HCT116 (cell line): ENCODE data around the gene LEPR. TPM values are rescaled to one million over a fixed set of nuclear protein-coding genes. Genes with fewer than 3 reads are reported as not detected.

Source experiments
- ATAC-seq: fragments of 200-7000 bp; cut with Tn5 transposase; 2 replicates; pipeline ENCODE4 v1.9.1; 2020; ENCODE audit warnings: mild to moderate bottlenecking, moderate library complexity
- BruUV-seq: library from RNA; stranded (reverse); fragments of 400-500 nt; replicated peaks from 2 replicates; lab custom pipeline; 2021; lab: Mats Ljungman, UMichigan
- CTCF ChIA-PET: fragments of 300-600 bp; sonication (Branson Sonifier 250); formaldehyde crosslinking; loops from one replicate; lab custom pipeline; 2021; ENCODE audit warnings: antibody characterized with exemption; lab: Charles Lee
- POLR2A ChIA-PET: fragments of 300-600, 350-600 bp; sonication (Branson Sonifier 250); formaldehyde crosslinking; loops from one replicate; lab custom pipeline; 2021; ENCODE audit warnings: antibody characterized with exemption; lab: Charles Lee
- RAD21 ChIA-PET, 2 experiments: fragments of 300-600 bp; sonication (Branson Sonifier 250); formaldehyde crosslinking; loops; one replicate each; lab custom pipeline; 2023; ENCODE audit warnings: low total read pairs in 2 of 2; ENCODE audit not compliant: uncharacterized antibody in 2 of 2, unreplicated experiment in 2 of 2, low non-redundant PET in 1 of 2; lab: Charles Lee
- DNase-seq: peaks from one replicate; pipeline ENCODE4 v3.0.0-alpha.2; 2010; ENCODE audit warnings: low read depth, low spot score
- H2AFZ ChIP-seq: fragments of 200-600 bp; shearing (Covaris generic), sonication (generic); 2 replicates; pipeline ENCODE4 v1.6.1; 2017; ENCODE audit warnings: low read depth, mixed run types, mixed read lengths, antibody characterized with exemption, low read length; ENCODE audit not compliant: poor library complexity, severe bottlenecking
- H3K27ac ChIP-seq: 2 replicates; pipeline ENCODE4 v1.5.1; 2012; ENCODE audit warnings: low read depth, low read length
- H3K27me3 ChIP-seq: fragments of 200-600 bp; sonication (generic); 2 replicates; pipeline ENCODE4 v1.6.1; 2016; ENCODE audit warnings: mixed run types, low read length, mixed read lengths; ENCODE audit not compliant: insufficient read depth
- H3K36me3 ChIP-seq, 2 experiments: fragments of 200-500 bp in 1 of 2; fragments of 200-600 bp in 1 of 2; sonication (Bioruptor generic) in 1 of 2; sonication (generic) in 1 of 2; 2 replicates each; pipeline versions ENCODE4 v1.5.1 to v1.6.1; 2014 to 2016; ENCODE audit warnings: low read length in 2 of 2, inconsistent platforms in 1 of 2, mixed read lengths in 1 of 2, mixed run types in 1 of 2; ENCODE audit not compliant: insufficient read depth in 2 of 2, control insufficient read depth in 1 of 2
- H3K4me1 ChIP-seq, 2 experiments: fragments of 200-600 bp in 1 of 2; sonication (generic) in 1 of 2; 2 replicates each; pipeline versions ENCODE4 v1.5.1 to v1.6.1; 2012 to 2017; ENCODE audit warnings: low read length in 2 of 2, inconsistent platforms in 1 of 2, mild to moderate bottlenecking in 1 of 2, mixed read lengths in 1 of 2, mixed run types in 1 of 2, moderate library complexity in 1 of 2; ENCODE audit not compliant: insufficient read depth in 2 of 2, control insufficient read depth in 1 of 2
- H3K4me2 ChIP-seq: fragments of 200-600 bp; sonication (generic); 2 replicates; pipeline ENCODE4 v1.6.1; 2017; ENCODE audit warnings: mixed run types, low read length, mixed read lengths
- H3K4me3 ChIP-seq, 2 experiments: fragments of 200-600 bp in 1 of 2; sonication (generic) in 1 of 2; replicated peaks in 1 of 2; 2 replicates each; pipeline ENCODE4 v1.5.1; 2011 to 2016; ENCODE audit warnings: low read length in 2 of 2, control low read depth in 1 of 2, low read depth in 1 of 2, mild to moderate bottlenecking in 1 of 2, mixed read lengths in 1 of 2, mixed run types in 1 of 2
- H3K79me2 ChIP-seq: fragments of 200-600 bp; sonication (generic); 2 replicates; pipeline ENCODE4 v1.6.1; 2017; ENCODE audit warnings: mild to moderate bottlenecking, mixed run types, low read length, moderate library complexity, mixed read lengths; ENCODE audit not compliant: insufficient read depth
- H3K9ac ChIP-seq: fragments of 200-600 bp; sonication (generic); 2 replicates; pipeline ENCODE4 v1.6.1; 2016; ENCODE audit warnings: low read length, mixed read lengths
- H3K9me2 ChIP-seq: fragments of 200-600 bp; sonication (generic), shearing (Covaris generic); 2 replicates; pipeline ENCODE4 v1.6.1; 2017; ENCODE audit warnings: mixed run types, mild to moderate bottlenecking, moderate library complexity; ENCODE audit not compliant: insufficient read depth
- H3K9me3 ChIP-seq, 2 experiments: fragments of 200-500 bp in 1 of 2; fragments of 200-600 bp in 1 of 2; sonication (Bioruptor generic) in 1 of 2; sonication (generic) in 1 of 2; 2 replicates each; pipeline ENCODE4 v1.6.1; 2014 to 2017; ENCODE audit warnings: low read length in 2 of 2, mixed read lengths in 2 of 2, inconsistent platforms in 1 of 2, low read depth in 1 of 2, mild to moderate bottlenecking in 1 of 2, mixed run types in 1 of 2, moderate library complexity in 1 of 2; ENCODE audit not compliant: control insufficient read depth in 1 of 2, insufficient read depth in 1 of 2
- H4K20me1 ChIP-seq: fragments of 200-600 bp; sonication (generic), shearing (Covaris generic); 2 replicates; pipeline ENCODE4 v1.6.1; 2017; ENCODE audit warnings: mixed run types, mild to moderate bottlenecking, moderate library complexity; ENCODE audit not compliant: insufficient read depth
- EGR1 ChIP-seq: IDR thresholded peaks from 2 replicates; pipeline ENCODE4 v1.6.1; 2012; ENCODE audit warnings: low read depth
- ELF1 ChIP-seq: IDR thresholded peaks from 2 replicates; pipeline ENCODE4 v1.6.1; 2012; ENCODE audit warnings: low read depth, borderline replicate concordance
- EZH2 ChIP-seq: fragments of 200-600 bp; sonication (generic); IDR thresholded peaks from 2 replicates; pipeline ENCODE4 v1.6.1; 2017; ENCODE audit warnings: antibody characterized with exemption, mixed run types
- EZH2phosphoT487 ChIP-seq: fragments of 200-600 bp; IDR thresholded peaks from 2 replicates; pipeline ENCODE4 v1.6.1; 2018; ENCODE audit warnings: antibody characterized with exemption, borderline replicate concordance
- JUND ChIP-seq: IDR thresholded peaks from 2 replicates; pipeline ENCODE4 v1.6.1; 2012
- MAX ChIP-seq: IDR thresholded peaks from 2 replicates; pipeline ENCODE4 v1.6.1; 2012
- POLR2A ChIP-seq: IDR thresholded peaks from 2 replicates; pipeline ENCODE4 v1.7.0; 2011; ENCODE audit warnings: borderline replicate concordance; ENCODE audit not compliant: insufficient read depth, insufficient read length; ENCODE audit errors: extremely low read depth
- POLR2AphosphoS5 ChIP-seq: IDR thresholded peaks from 2 replicates; pipeline ENCODE4 v1.6.1; 2011; ENCODE audit warnings: mild to moderate bottlenecking, low read depth, low read length, moderate library complexity
- RAD21 ChIP-seq: IDR thresholded peaks from 2 replicates; pipeline ENCODE4 v1.6.1; 2012; ENCODE audit warnings: low read depth, mild to moderate bottlenecking
- SP1 ChIP-seq: IDR thresholded peaks from 2 replicates; pipeline ENCODE4 v1.6.1; 2012; ENCODE audit warnings: low read depth
- SRF ChIP-seq: IDR thresholded peaks from 2 replicates; pipeline ENCODE4 v1.6.1; 2012; ENCODE audit warnings: low read depth
- YY1 ChIP-seq: IDR thresholded peaks from 2 replicates; pipeline ENCODE4 v1.6.1; 2011; ENCODE audit warnings: low read length, low read depth, moderate library complexity, mild to moderate bottlenecking; ENCODE audit not compliant: insufficient replicate concordance; ENCODE audit errors: extremely low read depth
- ZFX ChIP-seq: fragments of 450-650 bp; IDR thresholded peaks from 2 replicates; pipeline ENCODE4 v1.6.1; 2017
- ZNF274 ChIP-seq: fragments of 200-500 bp; sonication (Bioruptor generic); IDR thresholded peaks from 2 replicates; pipeline ENCODE4 v1.6.1; 2014; ENCODE audit warnings: mild to moderate bottlenecking, low read depth, low read length, inconsistent platforms
- intact Hi-C: fragments of 100-400 bp; cut with micrococcal nuclease; formaldehyde crosslinking; loops from 2 replicates; pipeline ENCODE4 v1.10.0; 2022
- total RNA-seq: library from RNA; stranded (reverse); gene quantifications from one replicate; pipeline ENCODE4 v1.2.1, GENCODE V29; 2021; ENCODE audit not compliant: unreplicated experiment
- TF ChIP-seq, protein P1 (sequence below): IDR thresholded peaks from 2 replicates; pipeline ENCODE4 v1.6.1; 2011; ENCODE audit warnings: mild to moderate bottlenecking, low read length, moderate library complexity; ENCODE audit not compliant: insufficient replicate concordance; ENCODE audit errors: extremely low read depth
- TF ChIP-seq, protein P2 (sequence below): IDR thresholded peaks from 2 replicates; pipeline ENCODE4 v1.6.1; 2012

LEPR gene
- total RNA-seq, 1 experiment from 2014 or later: 6.0 TPM

DNA sequence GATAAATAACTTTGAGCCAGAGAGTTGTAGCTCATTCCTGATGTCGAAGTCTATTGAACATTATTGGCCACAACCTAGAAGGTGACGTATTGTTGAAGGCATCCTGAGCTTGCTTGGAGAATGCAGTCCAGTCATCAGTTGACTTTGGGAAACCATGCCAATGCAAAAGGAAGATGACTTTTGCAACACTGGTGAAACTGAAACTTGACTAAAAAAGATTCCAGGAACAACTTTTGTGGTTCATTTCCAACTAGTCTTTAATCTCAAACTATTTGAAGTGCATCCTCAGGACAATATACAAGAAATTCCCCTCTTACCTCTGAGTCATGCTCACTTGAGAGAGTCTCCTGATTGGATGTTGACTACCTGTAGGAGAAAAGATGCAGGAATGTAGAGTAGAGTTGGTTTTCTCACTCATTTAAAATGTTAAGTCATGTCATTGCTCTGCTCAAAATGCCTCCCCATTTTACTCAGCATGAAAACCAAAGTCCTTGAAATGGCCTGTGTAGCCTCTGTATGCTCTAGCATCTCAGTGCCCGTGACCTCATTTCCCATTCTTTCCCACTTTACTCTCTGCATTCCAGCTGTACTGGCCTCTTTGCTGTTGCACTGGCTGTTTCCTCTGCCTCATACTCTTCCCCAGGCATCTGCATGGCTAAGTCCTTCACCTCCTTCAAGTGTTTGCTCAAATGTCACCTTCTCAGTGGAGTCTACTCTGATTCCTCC is 24.4 kb upstream of the LEPR start:
- ATAC-seq: no peak
- Histone ChIP-seq H3K36me3 (no peaks in the 10 kb centered on the region), H3K4me2 (no peak overlapping the region), H3K9me2 (no peaks in the 10 kb centered on the region), H4K20me1 (no peaks in the 10 kb centered on the region), H3K4me3 (no peak overlapping the region), H2AFZ (no peak overlapping the region), H3K27me3 (no peaks in the 10 kb centered on the region), H3K9ac (no peak overlapping the region), H3K9me3 (no peaks in the 10 kb centered on the region), H3K79me2 (no peaks in the 10 kb centered on the region), H3K4me1 (no peaks in the 10 kb centered on the region), H3K27ac (no peak overlapping the region)
- POLR2A ChIA-PET: no interaction called here
- CTCF ChIA-PET: no interaction called here
- BruUV-seq: no TSS peak
- intact Hi-C loops: no loop called here
- DNase-seq: no peak
- TF ChIP-seq ZNF274 (no peak), ZFX (no peak), EZH2phosphoT487 (no peak), EZH2 (no peak), POLR2AphosphoS5 (no peak), MAX (no peak), EGR1 (no peak), ELF1 (no peak), POLR2A (no peak), SP1 (no peak), RAD21 (no peak), JUND (no peak), YY1 (no peak), SRF (no peak)
- TF ChIP-seq, protein P1, sequence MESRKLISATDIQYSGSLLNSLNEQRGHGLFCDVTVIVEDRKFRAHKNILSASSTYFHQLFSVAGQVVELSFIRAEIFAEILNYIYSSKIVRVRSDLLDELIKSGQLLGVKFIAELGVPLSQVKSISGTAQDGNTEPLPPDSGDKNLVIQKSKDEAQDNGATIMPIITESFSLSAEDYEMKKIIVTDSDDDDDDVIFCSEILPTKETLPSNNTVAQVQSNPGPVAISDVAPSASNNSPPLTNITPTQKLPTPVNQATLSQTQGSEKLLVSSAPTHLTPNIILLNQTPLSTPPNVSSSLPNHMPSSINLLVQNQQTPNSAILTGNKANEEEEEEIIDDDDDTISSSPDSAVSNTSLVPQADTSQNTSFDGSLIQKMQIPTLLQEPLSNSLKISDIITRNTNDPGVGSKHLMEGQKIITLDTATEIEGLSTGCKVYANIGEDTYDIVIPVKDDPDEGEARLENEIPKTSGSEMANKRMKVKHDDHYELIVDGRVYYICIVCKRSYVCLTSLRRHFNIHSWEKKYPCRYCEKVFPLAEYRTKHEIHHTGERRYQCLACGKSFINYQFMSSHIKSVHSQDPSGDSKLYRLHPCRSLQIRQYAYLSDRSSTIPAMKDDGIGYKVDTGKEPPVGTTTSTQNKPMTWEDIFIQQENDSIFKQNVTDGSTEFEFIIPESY: no peak
- TF ChIP-seq, protein P2, sequence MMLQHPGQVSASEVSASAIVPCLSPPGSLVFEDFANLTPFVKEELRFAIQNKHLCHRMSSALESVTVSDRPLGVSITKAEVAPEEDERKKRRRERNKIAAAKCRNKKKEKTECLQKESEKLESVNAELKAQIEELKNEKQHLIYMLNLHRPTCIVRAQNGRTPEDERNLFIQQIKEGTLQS: no peak
- RAD21 ChIA-PET: no interaction called here
